ENCODE measurements around the gene MMD.
A peak's percentile ranks its signal among the peaks of the same experiment; 100 is the strongest.
"Not testable (repeated sequence)": the region's sequence is repeated elsewhere in the genome, so short reads cannot be mapped to it uniquely, and the experiment has no call there.

MMD gene

DNA sequence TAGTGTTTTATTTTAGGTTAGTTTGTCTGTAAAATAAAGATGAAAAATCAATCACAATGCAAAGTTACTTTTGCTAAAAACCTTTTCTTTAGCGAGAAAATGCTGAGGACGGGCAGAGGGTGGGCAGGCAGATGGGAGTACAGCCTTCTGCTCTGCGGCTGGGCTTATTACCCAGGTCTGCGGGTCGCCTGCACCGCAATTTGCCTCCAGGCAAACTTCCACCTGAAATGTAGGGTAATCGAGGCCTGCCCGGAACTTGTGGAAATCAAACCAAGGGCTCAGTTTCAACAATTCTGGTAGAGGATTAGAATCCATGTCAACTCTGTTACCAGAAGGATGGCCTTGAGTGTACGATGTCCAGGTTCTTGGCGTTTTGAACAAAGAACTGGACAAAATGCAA lies 22.3 kb upstream of the MMD start:
- DNase-seq (ENCODE audit: low read depth), result no peak

- DNase-seq (ENCODE audit: low read depth), result no peak
These were observed 21.5 kb upstream of the MMD start for GRCh38 chr17:55442953-55443683.

GRCh38 chr17:55442462-55442861 lies 20.8 kb upstream of the MMD start:
- no peak for DNase-seq (ENCODE audit: low read depth)

DNA sequence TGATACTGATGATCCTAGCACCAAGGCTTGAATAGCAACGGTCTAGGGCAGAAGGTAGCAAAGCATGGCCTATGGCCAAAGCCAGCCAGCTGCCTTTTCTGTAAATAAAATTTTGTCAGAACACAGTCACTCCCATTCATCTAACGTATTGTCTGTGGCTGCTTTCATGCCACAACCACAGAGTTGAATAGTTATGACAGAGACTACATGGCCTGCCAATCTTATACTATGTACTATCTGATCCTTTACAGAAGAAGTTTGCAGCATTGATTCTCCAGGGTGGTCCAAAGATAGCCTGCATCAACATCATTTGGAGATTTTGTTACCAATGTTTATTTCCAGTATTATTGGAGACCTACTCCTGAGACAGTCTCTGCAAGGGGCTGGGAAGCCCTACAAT lies 19.9 kb upstream of the MMD start:
- no peak for DNase-seq (ENCODE audit: low read depth)

- DNase-seq (ENCODE audit: low read depth), result no peak
These were observed 18.8 kb upstream of the MMD start for GRCh38 chr17:55440391-55440790.

GRCh38 chr17:55437159-55437605 lies 15.5 kb upstream of the MMD start:
- no peak for DNase-seq (ENCODE audit: low read depth)

- DNase-seq (ENCODE audit: low read depth), result no peak
These were observed 14.9 kb upstream of the MMD start for GRCh38 chr17:55436224-55437158.

- DNase-seq (ENCODE audit: low read depth), result no peak
These were observed 13.8 kb upstream of the MMD start for GRCh38 chr17:55435408-55435807.

- peak; percentile 64 for DNase-seq (ENCODE audit: low read depth)
These were observed 13.1 kb upstream of the MMD start for GRCh38 chr17:55434721-55435120.

DNA sequence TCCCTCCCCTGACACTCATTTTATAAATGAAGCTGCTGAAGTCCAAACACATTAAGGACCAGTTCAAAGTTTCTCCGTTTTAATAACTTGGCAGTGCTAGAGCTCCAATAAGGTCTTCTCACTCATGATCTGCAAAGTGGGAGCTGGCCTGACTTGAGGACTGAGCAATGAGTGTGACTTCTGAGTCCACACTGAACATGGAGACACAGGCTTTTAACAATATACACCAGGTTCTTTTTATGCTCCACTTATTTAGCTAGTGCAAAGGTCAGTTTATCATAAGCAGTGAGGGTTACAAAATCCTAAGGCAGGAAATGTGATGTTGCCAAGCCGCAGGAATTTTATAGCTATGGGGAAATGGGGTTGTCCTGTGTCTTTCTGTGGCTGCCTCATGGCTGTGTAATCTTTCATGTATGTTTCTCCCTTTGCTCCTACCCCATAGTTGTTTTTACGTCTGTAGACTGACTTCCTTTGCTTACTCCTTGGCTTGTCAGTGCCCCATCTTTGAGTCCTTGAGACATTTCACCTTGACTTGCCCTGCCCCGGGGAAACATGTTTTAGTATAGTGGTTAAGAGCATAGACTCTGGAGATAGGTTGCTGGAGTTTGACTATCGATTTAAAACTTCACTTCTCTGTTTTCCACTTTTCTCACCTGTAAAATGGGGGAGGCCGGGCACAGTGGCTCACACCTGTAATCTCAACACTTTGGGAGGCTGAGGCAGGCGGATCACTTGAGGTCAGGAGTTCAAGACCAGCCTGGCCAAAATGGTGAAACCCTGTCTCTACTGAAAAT lies 12.2 kb upstream of the MMD start:
- DNase-seq (ENCODE audit: low read depth), result peak; percentile 96

DNA sequence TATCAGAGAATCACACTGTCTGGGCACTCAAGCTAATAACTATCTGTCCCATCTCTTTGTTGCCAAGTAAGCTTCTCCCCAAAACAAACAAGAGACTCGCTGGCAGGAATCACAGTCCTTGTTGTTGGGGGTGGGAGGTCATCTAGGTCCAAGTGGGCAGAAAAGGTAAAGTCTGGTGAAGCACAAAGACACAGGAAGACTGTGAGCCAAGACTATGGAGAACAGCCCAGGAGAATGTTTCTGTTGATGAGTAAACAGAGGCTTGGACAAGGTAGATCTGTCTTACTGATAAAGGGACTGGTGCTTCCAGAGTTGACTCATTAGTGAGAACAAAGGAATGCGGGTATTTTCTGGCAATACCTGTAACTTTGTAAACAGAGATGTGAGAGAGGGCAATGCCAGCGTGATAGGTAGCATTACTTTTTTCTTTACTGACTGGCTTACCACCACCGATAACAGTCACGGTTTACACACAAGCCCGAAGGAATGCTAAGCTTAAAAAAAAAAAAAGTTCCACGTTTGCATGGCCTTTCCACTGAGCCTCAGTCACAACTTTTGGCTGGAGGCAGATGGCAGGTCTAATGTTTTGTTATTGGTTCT lies 11.5 kb upstream of the MMD start:
- DNase-seq (ENCODE audit: low read depth), result peak; percentile 72

DNA sequence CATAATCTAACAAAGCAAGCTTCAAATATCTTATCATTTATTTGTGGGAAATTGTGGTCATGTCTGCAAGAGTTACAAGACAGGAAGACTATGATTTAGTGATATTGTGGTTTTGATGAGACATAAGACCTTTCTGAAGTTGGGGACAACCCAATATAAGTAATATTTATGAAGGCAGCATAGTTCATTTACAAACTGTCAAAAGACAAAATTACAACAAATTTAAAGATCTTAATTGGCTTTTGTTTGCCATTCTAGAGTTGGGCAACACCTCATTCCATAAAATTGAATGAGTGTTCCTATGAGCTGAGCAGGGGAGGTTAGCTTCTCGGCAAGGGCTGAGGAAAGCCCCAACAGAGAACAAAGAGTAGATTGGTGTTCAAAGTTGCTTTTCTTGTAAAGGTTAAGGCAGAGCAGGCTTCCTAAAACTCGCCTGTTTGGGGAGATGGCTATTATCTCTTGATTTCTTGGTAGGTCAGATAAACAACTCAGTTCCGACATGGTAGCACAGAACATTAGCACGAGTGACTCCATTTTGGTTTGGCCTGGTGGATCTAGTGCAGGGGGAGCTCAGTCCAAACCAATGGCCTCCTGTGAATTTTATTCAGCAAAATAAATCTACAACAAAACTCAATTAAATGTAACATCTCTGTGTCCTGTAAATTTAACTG lies 10.9 kb upstream of the MMD start:
- peak; percentile 55 for DNase-seq (ENCODE audit: low read depth)

DNA sequence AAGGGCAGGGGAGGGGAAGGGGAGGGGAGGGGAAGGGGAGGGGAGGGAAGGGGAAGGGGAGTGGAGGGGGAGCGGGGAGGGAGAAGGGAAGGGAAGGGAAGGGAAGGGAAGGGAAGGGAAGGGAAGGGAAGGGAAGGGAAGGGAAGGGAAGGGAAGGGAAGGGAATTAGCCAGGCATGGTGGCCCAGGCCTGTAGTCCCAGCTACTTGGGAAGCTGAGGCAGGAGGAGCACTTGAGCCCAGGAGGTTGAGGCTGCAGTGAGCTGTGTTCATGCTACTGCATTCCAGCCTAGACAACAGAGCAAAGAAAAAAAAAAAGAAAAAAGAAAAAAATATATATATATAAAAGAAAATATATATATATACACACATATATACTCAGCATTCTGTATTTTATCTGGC lies 10.3 kb upstream of the MMD start:
- not testable (repeated sequence) for DNase-seq (ENCODE audit: low read depth)

- DNase-seq (ENCODE audit: low read depth), result peak; percentile 46
These were observed 9.1 kb upstream of the MMD start for GRCh38 chr17:55430541-55431288.

GRCh38 chr17:55427587-55427882 lies 5.9 kb upstream of the MMD start:
- DNase-seq (ENCODE audit: low read depth), result no peak

- DNase-seq (ENCODE audit: low read depth), result peak; percentile 76
These were observed 5.4 kb upstream of the MMD start for GRCh38 chr17:55426851-55427586.

GRCh38 chr17:55424893-55425540 lies 3.4 kb upstream of the MMD start:
- DNase-seq (ENCODE audit: low read depth), result no peak

DNA sequence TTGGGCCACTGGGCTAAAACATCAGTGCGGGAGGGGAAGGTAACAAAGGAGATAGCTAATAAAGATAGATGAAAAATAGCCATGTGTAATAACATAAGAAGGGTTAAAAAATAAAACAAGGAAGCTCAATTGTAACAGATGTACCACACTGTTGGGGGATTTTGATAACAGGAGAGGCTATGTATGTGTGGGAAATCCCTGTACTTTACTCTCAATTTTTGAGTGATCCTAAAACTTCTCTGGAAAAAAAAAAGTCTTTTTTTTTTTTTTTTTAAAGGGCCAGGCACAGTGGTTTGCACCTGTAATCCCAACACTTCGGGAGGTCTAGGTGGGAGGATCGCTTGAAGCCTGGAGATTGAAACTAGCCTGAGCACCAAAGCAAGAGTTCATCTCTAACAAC lies 1.9 kb upstream of the MMD start:
- DNase-seq (ENCODE audit: low read depth), result no peak

DNA sequence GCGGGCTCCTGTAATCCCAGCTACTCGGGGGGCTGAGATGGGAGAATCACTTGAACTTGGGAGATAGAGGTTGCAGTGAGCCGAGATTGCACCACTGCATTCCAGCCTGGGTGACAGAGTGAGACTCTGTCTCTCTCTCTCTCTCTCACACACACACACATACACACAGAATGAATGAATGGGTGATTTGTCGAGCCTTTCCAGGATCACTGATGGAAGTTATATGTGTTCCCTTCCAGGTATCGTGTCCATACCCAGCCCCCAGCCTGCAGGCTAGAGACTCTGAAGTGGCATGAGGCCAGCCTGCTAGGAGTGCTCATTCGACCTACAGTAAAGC lies 1.2 kb upstream of the MMD start:
- DNase-seq (ENCODE audit: low read depth), result not testable (repeated sequence)

GRCh38 chr17:55420776-55421178 lies 858 bp downstream of the MMD start:
- DNase-seq (ENCODE audit: low read depth), result peak; percentile 53
